HG02970 (cell line): ENCODE results near the gene LYPD5.
"Not testable (repeated sequence)": the region's sequence is repeated elsewhere in the genome, so short reads cannot be mapped to it uniquely, and the experiment has no call there.

Experiments used
- ATAC-seq: cut with Tn5 transposase; IDR thresholded peaks from one replicate; pipeline ENCODE4 v1.9.1; 2021; ENCODE audit warnings: mild to moderate bottlenecking, moderate library complexity, moderate number of reproducible peaks; ENCODE audit not compliant: unreplicated experiment, low FRiP score

The LYPD5 gene, protein sequence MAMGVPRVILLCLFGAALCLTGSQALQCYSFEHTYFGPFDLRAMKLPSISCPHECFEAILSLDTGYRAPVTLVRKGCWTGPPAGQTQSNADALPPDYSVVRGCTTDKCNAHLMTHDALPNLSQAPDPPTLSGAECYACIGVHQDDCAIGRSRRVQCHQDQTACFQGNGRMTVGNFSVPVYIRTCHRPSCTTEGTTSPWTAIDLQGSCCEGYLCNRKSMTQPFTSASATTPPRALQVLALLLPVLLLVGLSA

DNA sequence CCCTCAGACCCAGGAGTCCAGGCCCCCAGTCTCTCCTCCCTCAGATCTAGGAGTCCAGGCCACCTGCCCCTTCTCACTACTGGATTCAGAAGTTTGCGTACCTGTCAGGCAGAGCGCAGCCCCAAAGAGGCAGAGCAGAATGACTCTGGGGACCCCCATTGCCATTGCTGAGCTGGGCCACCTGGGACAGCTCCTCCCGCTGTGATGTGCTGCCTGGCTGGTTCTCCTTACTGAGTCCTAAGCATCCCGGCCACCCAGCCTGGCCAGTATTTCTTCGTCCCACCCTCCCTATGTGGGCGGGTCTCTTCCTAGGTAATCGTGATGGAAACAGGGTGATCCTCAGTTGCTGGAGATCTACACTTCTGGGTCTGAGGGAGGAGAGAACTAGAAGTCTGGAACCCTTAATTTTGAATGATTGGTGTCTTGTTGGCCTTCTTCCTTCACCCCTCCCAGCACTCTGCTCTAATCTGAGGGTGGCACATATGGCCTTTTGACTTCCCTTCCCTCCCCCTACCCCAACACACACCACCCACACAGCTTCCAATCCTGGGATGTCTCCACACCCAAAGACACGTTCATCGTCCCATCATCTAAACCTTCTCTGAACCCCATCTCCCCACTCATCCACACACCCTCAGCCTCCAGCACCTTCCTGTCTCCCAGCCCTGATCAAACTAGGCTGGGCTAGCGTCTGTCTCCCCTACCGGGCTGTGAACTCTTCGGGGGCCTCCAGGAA is at the start of gene LYPD5:
LYPD5 (minus strand) TSS at position 232 of the 736 bp plus-strand sequence; CDS start at position 165, 67 bp downstream.
- no peak for ATAC-seq

DNA sequence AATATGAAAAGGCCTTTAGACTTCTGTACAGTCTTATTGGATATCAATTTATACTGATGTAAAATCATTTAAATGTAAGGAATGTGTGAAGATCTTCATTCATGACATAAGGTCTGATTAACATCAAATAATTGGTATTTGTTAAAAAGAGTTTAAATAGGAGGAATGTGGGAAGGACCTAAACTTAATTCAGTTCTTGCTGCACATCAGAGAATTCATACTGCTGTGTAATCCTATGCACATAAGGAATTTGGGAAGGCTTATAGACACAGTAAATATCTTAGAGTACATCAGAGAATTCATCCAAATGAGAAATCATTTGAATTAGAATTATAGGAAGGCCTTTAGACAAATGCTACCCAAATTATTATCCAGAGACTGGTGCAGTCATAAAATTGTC is 46.6 kb upstream of the LYPD5 start:
- ATAC-seq: no peak

DNA sequence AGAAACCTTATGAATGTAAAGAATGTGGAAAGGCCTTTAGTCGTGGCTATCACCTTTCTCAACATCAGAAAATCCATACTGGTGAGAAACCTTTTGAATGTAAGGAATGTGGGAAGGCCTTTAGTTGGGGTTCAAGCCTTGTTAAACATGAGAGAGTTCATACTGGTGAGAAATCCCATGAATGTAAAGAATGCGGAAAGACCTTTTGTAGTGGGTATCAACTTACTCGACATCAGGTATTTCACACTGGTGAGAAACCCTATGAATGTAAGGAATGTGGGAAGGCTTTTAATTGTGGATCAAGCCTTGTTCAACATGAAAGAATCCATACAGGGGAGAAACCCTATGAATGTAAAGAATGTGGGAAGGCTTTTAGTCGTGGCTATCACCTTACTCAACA is 45.6 kb upstream of the LYPD5 start:
- no peak for ATAC-seq

DNA sequence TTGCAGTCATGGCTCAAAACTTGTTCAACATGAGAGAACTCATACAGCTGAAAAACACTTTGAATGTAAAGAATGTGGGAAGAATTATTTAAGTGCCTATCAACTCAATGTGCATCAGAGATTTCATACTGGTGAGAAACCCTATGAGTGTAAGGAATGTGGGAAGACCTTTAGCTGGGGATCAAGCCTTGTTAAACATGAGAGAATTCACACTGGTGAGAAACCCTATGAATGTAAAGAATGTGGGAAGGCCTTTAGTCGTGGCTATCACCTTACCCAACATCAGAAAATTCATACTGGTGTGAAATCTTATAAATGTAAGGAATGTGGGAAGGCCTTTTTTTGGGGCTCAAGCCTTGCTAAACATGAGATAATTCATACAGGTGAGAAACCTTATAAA is 45.0 kb upstream of the LYPD5 start:
- no peak for ATAC-seq

DNA sequence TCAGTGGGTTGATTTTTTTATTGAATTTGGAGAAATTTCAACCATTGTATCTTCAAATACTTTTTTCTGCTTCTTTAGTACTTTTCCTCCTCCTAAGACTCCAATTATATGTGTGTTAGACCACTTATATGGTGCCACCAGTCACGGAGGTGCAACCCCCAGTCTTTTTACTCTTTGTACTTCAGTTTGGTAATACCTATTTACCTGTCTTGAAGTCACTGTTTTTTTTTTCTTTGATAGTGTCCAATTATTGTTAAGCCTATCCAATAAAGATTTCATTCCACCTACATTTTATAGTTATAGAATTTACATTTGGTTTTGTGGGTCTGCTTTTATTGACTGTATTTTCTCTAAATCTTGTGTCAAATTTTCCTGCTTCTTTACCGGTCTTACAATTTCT is 39.8 kb upstream of the LYPD5 start:
- no peak for ATAC-seq

DNA sequence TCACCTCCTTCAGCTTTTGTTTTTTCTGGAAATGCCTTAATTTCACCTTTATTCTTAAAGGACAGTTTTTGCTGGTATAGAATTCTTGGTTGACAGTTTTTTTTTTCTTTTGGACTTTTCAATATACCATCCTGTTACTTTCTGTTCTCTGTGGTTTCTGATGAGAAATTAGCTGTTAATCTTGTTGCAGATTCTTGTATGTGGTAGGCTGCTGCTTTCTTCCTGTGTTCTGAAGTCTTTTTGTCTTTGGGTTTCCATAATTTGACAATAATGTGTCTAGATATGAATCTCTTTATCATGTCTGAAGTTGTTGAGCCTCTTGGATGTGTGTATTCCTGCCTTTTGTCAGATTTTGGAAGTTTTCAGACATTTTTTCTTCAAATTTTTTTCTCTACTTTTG is 36.9 kb upstream of the LYPD5 start:
- no peak for ATAC-seq

DNA sequence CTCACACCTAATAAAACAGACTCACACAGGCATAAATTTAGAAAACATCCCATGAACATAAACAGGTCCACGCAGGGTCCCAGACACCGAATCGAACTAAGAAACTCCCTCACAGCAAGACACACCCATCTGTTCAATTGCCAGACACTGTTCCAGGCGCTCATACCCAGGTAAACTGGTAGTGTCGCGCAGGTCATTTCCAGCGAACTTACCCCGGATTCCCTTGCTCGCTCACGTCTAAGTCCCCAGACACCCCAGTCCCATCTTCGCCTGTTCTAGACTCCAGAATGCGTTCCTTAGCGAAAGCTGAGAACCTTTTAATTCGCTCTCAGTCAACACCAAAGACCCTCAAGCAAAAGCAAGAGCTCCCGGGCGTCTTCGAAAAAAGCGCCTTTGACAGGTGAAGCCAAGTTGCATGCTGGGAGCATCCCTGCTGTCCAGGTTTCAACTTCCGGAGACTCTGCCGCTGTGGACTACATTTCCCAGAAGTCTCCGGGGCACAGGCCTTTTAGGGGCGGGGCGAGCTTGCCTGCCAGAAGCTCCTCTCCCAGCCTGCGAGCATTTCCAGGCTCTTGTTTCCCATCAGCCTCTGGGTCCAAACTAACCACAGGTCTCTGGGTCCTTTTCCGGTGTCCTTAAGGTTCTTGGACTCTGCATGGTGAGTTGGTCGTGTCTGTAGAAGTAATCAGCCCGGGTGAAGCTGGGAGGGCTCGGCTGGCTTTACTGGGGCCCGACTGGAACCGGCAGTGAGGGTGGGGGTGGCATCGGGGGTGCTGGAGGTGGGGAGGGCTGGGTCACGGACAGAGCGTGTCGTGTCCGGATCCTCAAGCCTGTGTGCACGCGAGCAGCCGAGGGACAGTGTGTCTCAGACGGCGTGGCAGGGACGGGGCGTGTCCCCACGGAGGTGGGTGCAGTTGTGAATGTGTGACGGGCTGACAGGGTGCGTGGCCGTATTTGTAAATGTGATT is 24.8 kb upstream of the LYPD5 start, which contains the start of gene ZNF283:
ZNF283 (plus strand) TSS at position 535 of the 968 bp plus-strand sequence. CDS start 6,184 bp downstream, outside the sequence.
- peak; percentile 81 for ATAC-seq

DNA sequence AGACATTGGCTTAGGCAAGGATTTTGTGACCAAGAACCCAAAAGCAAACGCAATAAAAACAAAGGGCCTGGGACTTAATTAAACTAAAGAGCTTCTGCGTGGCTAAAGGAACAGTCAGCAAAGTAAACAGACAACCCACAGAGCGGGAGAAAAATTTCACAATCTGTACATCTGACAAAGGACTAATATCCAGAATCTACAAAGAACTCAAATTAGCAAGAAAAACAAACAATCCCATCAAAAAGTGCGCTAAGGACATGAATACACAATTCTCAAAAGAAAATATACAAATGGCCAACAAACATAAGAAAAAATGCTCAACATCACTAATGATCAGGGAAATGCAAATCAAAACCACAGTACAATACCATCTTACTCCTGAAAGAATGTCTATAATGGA is 22.3 kb upstream of the LYPD5 start:
- not testable (repeated sequence) for ATAC-seq

DNA sequence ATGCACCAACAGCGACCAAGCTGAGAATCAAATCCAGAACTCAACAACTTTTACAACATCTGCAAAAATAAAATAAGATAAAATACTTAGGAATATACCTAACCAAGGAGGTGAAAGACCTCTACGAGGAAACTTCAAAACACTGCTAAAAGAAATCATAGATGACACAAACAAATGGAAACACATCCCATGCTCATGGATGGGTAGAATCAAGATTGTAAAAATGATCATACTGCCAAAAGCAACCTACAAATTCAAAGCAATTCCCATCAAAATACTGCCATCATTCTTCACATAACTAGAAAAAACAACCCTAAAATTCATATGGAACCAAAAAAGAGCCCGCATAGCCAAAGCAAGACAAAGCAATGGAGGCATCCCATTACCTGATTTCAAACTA is 21.6 kb upstream of the LYPD5 start:
- not testable (repeated sequence) for ATAC-seq

DNA sequence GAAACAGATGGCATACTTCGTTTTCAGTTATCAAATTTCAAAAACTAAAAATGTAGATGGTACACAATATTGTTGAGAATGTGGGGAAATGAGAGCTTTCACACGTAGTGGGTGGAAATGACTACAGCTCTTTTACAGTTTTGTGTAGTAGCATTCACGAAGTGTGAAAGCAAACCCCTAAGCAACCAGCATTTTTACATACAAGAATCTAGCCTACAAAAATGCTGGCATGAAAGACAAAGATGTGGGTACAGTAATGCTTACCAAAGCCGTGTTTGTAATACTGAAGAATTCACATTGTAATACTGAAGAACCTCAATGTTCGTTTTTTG is 18.6 kb upstream of the LYPD5 start:
- no peak for ATAC-seq

DNA sequence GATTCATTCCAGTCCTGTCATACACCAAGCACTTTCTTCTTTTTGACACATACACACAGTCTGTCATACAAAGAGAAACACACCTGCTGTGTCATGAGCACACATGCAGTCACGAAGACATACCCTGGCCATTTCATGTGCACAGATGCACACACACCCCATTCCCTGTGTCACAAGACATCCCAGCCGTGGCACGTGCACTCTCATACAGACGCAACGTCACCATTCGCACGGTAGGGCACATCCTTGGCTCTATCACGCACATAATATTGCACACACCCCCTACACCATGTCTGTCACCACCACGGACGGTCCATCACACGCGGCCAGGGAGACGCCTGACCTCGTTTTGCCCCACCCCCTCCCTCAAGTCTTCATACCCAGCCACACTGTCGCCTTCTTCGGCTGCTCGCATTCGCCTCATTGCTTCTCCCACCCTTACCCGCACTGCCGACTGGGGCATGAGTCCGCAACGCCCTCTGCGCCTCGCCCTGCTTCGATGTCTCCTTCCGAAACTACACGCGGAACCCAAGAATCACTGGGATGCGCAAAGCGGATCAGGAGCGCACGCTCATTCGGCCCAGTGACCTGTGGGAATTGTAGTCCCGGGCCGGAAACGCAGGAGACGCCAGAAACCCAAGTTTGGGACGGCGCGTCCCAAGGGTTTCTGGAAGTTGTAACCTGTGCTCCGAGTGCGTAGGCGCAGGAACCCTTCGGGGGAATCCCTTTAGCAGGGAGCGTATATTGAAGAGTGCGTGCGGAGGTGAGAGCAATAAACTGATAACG is 18.0 kb upstream of the LYPD5 start:
- ATAC-seq: no peak

DNA sequence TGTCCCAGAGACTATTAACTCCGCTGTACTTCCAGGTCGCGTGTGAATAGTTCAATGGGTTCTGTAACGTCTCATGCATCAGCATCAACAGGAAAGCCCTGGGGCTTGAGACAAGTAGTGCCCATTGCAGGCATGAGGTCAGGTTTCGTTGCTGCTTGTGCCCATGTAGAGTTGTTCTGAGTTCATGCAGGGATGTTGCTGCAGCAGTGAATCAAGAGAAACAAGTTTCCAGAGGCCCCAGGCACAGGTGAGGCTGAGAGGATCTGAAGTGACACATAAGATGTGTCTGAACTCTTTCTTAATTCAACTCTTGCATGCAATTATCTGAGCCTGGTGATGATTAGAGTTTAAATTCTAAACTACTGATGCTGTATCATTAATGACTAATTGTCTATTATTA is 16.3 kb upstream of the LYPD5 start:
- ATAC-seq: no peak

DNA sequence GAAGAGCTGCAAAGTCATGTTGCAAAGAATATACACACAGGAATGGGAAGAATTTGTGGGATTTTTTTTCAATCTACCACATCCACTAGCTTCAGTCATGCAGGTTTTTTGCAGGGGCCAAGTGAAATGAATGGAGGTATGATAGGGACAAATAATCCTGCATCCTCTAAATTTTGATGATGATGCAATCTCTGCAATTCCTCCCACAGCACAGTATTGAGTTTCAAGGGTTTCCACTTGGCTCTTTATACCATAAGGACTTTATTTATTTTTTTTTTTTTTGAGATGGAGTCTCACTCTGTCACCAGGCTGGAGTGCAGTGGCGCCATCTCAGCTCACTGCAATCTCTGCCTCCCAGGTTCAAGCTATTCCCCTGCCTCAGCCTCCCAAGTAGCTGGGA is 15.2 kb upstream of the LYPD5 start:
- ATAC-seq: not testable (repeated sequence)

DNA sequence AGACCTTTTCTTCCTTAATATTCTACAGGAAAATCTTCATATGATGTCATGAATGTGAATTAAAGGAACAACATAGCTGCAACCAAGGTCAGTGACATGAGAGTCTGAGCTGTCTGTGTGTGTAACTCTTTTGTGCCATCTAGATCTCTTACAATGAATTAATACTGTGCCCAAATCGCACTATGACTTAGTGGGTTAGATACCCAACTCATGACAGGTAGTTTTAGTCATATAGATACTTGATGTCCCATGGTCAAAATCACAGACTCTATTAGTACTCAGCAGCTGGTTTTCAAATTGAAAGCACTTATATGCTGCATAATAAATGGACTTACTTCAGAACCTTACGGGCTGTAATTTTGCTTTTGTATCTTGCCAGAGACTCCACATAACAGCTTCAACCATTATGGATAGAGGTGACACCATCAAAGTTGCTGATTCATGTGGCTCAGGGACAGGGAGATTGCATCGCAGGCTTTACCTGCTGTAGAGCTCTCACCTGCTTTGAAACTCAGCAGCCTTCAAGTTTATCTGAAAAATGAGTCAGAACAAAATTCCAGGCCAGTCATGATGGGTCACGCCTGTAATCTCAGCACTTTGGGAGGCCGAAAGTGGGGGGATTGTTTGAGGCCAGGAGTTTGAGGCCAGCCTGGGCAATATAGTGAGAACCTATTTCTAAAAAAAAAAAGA is 12.6 kb upstream of the LYPD5 start:
- ATAC-seq: no peak

DNA sequence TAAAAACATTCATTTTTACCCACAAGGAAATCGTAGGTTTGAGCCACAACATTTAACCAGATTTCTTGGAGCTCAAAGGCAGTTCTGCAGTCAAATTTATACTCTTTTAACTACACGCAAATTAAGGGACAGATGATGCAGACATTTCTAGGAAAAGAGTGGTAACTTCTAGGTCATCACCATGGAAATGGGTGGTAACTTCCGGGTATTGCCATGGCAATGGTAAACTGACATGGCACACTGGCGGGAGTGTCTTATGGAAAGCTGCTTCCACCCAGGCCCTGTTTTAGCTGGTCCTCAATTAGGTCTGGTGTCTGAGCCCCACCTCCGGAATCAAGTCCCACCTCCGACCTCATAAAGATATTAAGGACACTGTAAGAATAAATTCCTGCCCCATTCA is 10.4 kb upstream of the LYPD5 start:
- no peak for ATAC-seq

DNA sequence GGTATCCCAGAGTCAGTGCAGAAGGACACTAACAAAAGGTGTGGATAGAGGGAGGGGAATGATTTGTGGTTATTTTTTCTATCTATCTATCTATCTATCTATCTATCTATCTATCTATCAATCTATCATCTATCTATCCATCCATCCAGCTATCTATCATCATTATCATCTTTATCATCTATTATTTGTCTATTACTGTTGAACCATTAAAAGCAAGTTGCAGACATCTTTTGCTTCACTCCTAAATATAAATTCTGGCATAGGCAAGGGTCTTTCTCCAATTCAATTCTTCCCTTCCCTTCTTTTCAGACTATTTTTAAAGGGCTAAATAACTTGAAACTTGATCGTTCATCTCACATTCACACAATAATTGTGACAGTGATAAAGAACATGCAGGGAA is 10.0 kb upstream of the LYPD5 start:
- ATAC-seq: no peak

DNA sequence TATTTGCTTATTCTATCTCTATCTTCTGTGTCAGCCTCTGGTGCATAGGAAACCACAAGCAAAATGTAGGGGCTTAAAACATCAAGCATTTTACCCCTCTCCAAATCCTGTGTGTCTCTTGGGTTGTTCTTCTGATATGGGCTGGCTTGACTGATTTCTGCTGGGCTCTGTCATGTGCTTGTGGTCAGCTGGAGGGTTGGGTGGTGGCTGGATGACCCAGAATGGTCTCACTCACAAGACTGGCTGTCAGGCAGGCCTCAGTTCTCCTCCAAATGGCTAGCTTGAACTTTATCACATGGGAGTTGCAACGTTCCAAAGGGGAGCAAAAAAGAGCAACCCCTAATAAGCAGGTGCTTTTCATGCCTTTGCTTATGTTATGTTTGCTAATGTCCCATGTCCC is 9.6 kb upstream of the LYPD5 start:
- ATAC-seq: no peak

DNA sequence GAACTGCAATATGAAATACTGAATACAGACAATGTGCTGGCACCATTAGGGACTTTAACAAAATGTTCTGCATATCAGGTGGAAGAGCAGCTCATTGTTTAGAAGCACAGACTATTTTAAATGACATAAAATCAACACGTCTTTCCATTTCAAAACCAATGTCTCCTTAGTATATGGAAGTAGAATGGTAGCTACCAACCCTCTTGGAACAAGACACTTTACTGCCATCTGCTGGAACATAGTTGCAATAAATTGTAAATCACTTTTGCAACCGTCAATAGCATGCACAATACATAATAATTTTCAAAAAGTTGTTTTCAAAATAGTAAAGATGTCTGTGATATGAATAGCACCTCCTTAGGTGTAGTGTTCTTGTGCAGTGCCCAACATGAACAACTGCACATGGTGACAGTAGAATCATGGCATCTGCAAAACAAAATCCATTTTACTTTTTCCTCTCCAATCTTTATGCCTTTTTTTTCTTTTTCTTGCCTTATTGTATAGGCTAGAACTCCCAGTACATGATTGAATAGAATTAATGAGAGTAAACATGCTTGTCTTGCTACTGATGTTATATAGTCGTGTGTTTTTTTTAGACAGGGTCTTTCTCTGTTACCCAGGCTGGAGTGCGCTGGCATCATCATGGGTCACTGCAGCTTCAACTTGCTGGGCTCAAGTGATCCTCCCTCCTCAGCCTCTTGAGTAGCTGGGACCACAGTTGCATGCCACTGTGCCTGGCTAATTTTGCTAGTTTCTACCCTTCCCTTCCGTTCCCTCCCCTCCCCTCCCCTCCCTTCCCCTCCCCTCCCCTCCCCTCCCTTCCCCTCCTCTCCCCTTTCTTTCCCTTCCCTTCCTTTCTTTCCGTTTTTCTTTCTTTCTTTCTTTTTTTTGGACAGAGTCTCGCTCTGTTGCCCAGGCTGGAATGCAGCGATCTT is 7.8 kb upstream of the LYPD5 start:
- no peak for ATAC-seq

DNA sequence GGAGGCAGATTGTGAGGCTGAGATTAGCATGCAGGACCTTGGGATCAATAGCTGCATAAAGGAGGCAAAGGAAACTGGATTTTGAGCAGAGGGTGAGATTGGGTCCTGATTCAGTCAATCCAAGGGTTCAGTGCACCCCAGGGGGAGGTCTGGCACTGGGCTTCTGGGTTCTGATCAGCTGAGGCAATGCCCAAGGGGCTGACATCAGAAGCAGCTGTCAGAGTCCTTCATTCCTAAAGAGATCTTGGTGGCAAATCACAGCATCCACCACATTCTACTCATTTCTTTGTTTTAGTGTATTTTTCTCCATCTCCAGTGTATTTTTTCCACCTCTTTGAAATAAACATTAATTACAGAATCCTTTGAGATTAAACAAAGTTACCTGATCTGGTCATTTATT is 5.4 kb upstream of the LYPD5 start:
- no peak for ATAC-seq
